Activated CD4-positive, alpha-beta T cell treated with anti-CD3 and anti-CD28 coated beads, Interleukin-2, amount 10 ng/mL, durations not matched to agents 7 days and 5 days (primary cell): ENCODE measurements around the gene GTF2H1. TPM values are rescaled to one million over a fixed set of nuclear protein-coding genes. Genes with fewer than 3 reads are reported as not detected.

Experiments used
- CTCF ChIA-PET: fragments of 350-600 bp; sonication (Branson Sonifier 250); formaldehyde crosslinking; loops from one replicate; lab custom pipeline; 2021; ENCODE audit warnings: antibody characterized with exemption; lab: Charles Lee
- POLR2A ChIA-PET: fragments of 350-600 bp; sonication (Branson Sonifier 250); formaldehyde crosslinking; loops from one replicate; lab custom pipeline; 2021; ENCODE audit warnings: antibody characterized with exemption; lab: Charles Lee
- DNase-seq: peaks from one replicate; pipeline ENCODE4 v3.0.0-alpha.2; 2020
- H3K27ac Mint-ChIP-seq: one replicate; pipeline ENCODE4 v1.8.0; 2021; ENCODE audit warnings: mild to moderate bottlenecking, moderate library complexity, mixed read lengths
- H3K27me3 Mint-ChIP-seq: one replicate; pipeline ENCODE4 v1.8.0; 2021; ENCODE audit warnings: mixed read lengths
- H3K36me3 Mint-ChIP-seq: one replicate; pipeline ENCODE4 v1.8.0; 2021; ENCODE audit warnings: low read depth, mixed read lengths
- H3K4me1 Mint-ChIP-seq: one replicate; pipeline ENCODE4 v1.8.0; 2021; ENCODE audit warnings: mixed read lengths
- H3K4me3 Mint-ChIP-seq: one replicate; pipeline ENCODE4 v1.8.0; 2021; ENCODE audit warnings: mild to moderate bottlenecking, moderate library complexity, mixed read lengths
- H3K9me3 Mint-ChIP-seq: one replicate; pipeline ENCODE4 v1.8.0; 2021; ENCODE audit warnings: mixed read lengths
- total RNA-seq, 2 experiments: library from RNA; stranded (reverse); gene quantifications; one replicate each; pipeline ENCODE4 v1.2.3, GENCODE V29; 2021

Gene GTF2H1
- total RNA-seq, 2 experiments from 2014 or later, result 50.6 to 57.6 TPM

DNA sequence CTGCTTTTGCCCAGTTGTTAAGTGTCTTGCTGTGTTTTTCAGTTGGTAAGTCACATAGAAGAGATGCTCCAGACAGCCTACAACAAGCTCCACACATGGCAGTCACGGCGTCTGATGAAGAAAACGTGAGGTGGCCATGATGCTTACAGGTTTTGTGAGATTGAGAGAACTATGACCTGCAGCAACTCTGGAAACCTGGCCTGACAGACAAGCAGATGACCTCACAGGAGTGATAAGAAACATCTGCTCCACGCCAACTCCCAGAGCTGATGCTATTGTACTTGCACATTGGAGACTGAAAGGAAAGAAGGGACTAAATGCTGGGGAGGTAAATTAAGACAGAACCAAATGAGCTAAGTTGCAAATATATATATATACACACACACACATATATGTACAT lies 43.4 kb downstream of the GTF2H1 start:
- ChIA-PET POLR2A (no interaction called here), CTCF (interaction anchor here (1.0 to 1.6 kb wide), 2 partner anchors 21 to 122 kb away, joined by 3 to 5 read pairs; no protein-coding TSS in a partner anchor)
- Mint-ChIP-seq H3K27ac (peak overlapping the region; percentile 20), H3K36me3 (peaks cover 47% of the 10 kb centered on the region), H3K9me3 (no peaks in the 10 kb centered on the region), H3K4me1 (peaks cover 19% of the 10 kb centered on the region), H3K4me3 (no peak overlapping the region), H3K27me3 (no peaks in the 10 kb centered on the region)
- DNase-seq, result no peak

- peaks cover 45% of the 10 kb centered on the region for H3K36me3 Mint-ChIP-seq
- no peaks in the 10 kb centered on the region for H3K27me3 Mint-ChIP-seq
- H3K4me3 Mint-ChIP-seq, result no peak overlapping the region
- H3K4me1 Mint-ChIP-seq, result peaks cover 19% of the 10 kb centered on the region
- POLR2A ChIA-PET, result no interaction called here
- CTCF ChIA-PET, result interaction anchor here (0.6 to 1.0 kb wide), 2 partner anchors 22 to 301 kb away, joined by 3 read pairs; no protein-coding TSS in a partner anchor
- DNase-seq, result no peak
- H3K27ac Mint-ChIP-seq, result no peak overlapping the region
- no peaks in the 10 kb centered on the region for H3K9me3 Mint-ChIP-seq
Measured at GRCh38 chr11:18366286-18366685, 43.9 kb downstream of the GTF2H1 start.

GRCh38 chr11:18367431-18367830 lies 45.1 kb downstream of the GTF2H1 start:
- DNase-seq, result no peak
- Mint-ChIP-seq H3K9me3 (no peaks in the 10 kb centered on the region), H3K27ac (no peak overlapping the region), H3K27me3 (no peaks in the 10 kb centered on the region), H3K4me1 (peaks cover 19% of the 10 kb centered on the region), H3K36me3 (peaks cover 44% of the 10 kb centered on the region), H3K4me3 (no peak overlapping the region)
- POLR2A ChIA-PET, result interaction anchor here (1.1 kb wide), 1 partner anchor 17 kb away, joined by 3 read pairs; no protein-coding TSS in a partner anchor
- CTCF ChIA-PET, result interaction anchor here (0.9 to 1.2 kb wide), 3 partner anchors 16 to 123 kb away, joined by 3 to 4 read pairs (median 4); no protein-coding TSS in a partner anchor

DNA sequence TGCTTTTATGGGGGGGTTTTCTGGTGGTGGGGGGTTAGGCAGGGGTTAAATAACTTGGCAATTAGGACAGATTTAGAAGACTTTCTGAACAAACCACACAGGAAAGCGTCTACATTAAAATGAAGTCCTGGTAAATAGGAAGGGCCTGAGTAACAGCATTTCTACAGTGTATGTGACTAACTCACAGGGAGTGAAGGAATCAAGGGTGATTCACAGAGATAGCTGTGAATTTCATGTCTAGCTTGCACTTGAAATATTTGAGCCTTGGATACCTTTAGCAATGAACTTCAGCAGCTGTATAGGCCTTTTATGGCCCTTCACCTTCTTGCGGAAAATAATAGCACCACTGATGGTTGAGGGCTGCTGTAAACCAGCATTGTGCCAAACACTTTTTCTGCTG lies 45.9 kb downstream of the GTF2H1 start:
- Mint-ChIP-seq H3K27me3 (no peaks in the 10 kb centered on the region), H3K27ac (no peak overlapping the region), H3K9me3 (no peaks in the 10 kb centered on the region), H3K36me3 (peaks cover 43% of the 10 kb centered on the region), H3K4me3 (no peak overlapping the region), H3K4me1 (peaks cover 19% of the 10 kb centered on the region)
- DNase-seq, result no peak
- ChIA-PET CTCF (interaction anchor here (0.6 to 1.8 kb wide), 5 partner anchors 10 to 124 kb away, joined by 3 to 7 read pairs (median 3); no protein-coding TSS in a partner anchor), POLR2A (no interaction called here)

DNA sequence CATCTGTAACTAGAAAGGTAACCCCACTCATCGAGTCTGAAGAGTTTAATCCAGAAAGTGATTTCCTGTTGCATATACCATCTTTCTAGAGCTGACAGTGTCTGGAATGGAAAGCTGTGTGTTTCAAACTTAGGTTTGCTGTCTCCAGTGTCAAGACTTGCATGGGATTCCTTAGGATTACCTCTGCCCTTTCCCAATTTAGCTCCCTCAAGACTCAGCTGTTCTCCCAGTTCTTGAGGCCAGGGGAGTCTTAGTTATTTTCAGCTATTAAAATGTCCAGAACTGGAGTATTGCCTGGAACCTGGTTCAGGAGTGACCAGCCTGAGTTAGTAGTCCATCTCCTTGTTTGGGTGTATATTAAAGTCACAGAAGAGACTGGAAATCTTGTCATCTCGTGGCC lies 47.0 kb downstream of the GTF2H1 start:
- Mint-ChIP-seq H3K27ac (no peak overlapping the region), H3K36me3 (peaks cover 33% of the 10 kb centered on the region), H3K9me3 (no peaks in the 10 kb centered on the region), H3K4me1 (peaks cover 19% of the 10 kb centered on the region), H3K4me3 (no peak overlapping the region), H3K27me3 (no peaks in the 10 kb centered on the region)
- no peak for DNase-seq
- POLR2A ChIA-PET, result no interaction called here
- CTCF ChIA-PET, result interaction anchor here (1.3 to 1.8 kb wide), 2 partner anchors 11 to 53 kb away, joined by 3 to 7 read pairs; no protein-coding TSS in a partner anchor

- no peak overlapping the region for H3K27ac Mint-ChIP-seq
- peaks cover 21% of the 10 kb centered on the region for H3K36me3 Mint-ChIP-seq
- H3K27me3 Mint-ChIP-seq, result no peaks in the 10 kb centered on the region
- ChIA-PET POLR2A (interaction anchor here (0.6 kb wide), 1 partner anchor 19 kb away, joined by 3 read pairs; no protein-coding TSS in a partner anchor), CTCF (interaction anchor here (0.6 to 0.9 kb wide), 4 partner anchors 8 to 35 kb away, joined by 3 read pairs; no protein-coding TSS in a partner anchor)
- no peaks in the 10 kb centered on the region for H3K9me3 Mint-ChIP-seq
- H3K4me3 Mint-ChIP-seq, result no peak overlapping the region
- peaks cover 14% of the 10 kb centered on the region for H3K4me1 Mint-ChIP-seq
- DNase-seq, result no peak
Measured at GRCh38 chr11:18371279-18371678, 48.9 kb downstream of the GTF2H1 start.

- Mint-ChIP-seq H3K9me3 (no peaks in the 10 kb centered on the region), H3K36me3 (peaks cover 14% of the 10 kb centered on the region), H3K4me3 (no peak overlapping the region), H3K27ac (no peak overlapping the region), H3K27me3 (no peaks in the 10 kb centered on the region), H3K4me1 (peaks cover 12% of the 10 kb centered on the region)
- no peak for DNase-seq
- ChIA-PET POLR2A (no interaction called here), CTCF (interaction anchor here (0.6 to 1.8 kb wide), 3 partner anchors 9 to 21 kb away, joined by 3 to 6 read pairs (median 3); no protein-coding TSS in a partner anchor)
Measured at GRCh38 chr11:18372201-18372600, 49.8 kb downstream of the GTF2H1 start.

DNA sequence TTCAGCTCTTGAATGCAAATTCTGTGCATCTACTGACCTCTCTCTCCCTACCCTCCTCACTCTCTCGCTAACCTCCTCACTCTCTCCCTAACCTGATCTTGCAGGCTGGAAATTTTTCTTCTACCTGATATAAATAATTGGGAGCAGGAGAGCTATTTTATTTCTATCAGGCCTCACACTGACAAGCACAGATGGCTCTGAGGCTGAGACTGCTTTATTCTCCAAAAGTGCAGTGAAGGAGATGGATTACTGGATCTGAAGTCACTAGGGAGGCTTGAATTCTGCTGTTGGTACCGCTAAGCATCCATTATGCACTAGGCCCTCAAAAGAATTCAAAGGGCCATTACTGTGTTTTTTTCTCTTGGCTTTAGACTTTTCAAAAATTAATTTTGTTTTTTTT lies 52.6 kb downstream of the GTF2H1 start:
- no peaks in the 10 kb centered on the region for H3K27me3 Mint-ChIP-seq
- H3K36me3 Mint-ChIP-seq, result no peaks in the 10 kb centered on the region
- no peaks in the 10 kb centered on the region for H3K4me1 Mint-ChIP-seq
- H3K9me3 Mint-ChIP-seq, result no peaks in the 10 kb centered on the region
- no peak overlapping the region for H3K4me3 Mint-ChIP-seq
- ChIA-PET POLR2A (no interaction called here), CTCF (no interaction called here)
- H3K27ac Mint-ChIP-seq, result no peak overlapping the region
- no peak for DNase-seq

DNA sequence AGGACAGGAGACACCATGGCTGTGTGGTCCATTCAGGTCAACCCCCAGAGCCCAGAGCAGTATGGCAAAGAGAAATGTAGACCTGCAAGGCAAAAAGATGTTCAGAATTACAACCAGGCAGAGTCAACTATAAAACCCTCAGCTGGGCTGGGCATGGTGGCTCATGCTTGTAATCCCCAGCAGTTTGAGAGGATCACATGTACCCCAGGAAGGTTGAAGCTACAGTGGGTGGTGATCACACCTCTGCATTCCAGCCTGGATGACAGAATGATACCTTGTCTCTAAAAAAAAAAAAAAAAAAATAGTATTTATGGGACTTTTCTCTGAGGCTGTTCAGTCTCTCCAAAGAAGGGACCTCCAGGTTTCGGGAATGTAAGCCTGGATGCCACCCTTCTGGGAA lies 53.6 kb downstream of the GTF2H1 start:
- Mint-ChIP-seq H3K9me3 (no peaks in the 10 kb centered on the region), H3K36me3 (no peaks in the 10 kb centered on the region), H3K4me3 (no peak overlapping the region), H3K4me1 (no peaks in the 10 kb centered on the region), H3K27ac (no peak overlapping the region), H3K27me3 (no peaks in the 10 kb centered on the region)
- DNase-seq, result no peak
- POLR2A ChIA-PET, result no interaction called here
- CTCF ChIA-PET, result interaction anchor here (0.8 kb wide), 1 partner anchor 386 kb away, joined by 3 read pairs; no protein-coding TSS in a partner anchor

DNA sequence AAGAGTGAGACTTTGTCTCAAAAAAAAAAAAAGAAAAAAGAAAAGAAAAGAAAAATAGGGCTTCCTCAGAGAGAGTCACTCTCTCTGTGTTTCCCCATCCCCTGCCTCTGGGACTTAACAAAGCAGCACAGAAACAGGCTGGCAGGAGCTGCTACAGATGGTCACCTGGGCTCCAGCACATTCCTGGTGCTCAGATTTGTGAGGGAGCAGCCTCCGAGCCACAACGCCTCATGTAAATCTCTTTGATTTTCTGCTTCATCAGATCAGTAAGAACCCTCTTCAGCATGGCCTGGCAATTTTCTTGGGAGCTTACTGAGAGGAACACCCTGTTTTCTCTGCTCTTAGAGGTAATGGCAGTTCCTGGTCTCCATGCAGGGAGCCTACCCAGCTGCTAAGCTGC lies 56.8 kb downstream of the GTF2H1 start:
- ChIA-PET POLR2A (interaction anchor here (0.6 kb wide), 1 partner anchor 1960 kb away, joined by 3 read pairs; no protein-coding TSS in a partner anchor), CTCF (no interaction called here)
- Mint-ChIP-seq H3K27ac (no peak overlapping the region), H3K9me3 (no peaks in the 10 kb centered on the region), H3K4me1 (peaks cover 19% of the 10 kb centered on the region), H3K4me3 (no peak overlapping the region), H3K36me3 (no peaks in the 10 kb centered on the region), H3K27me3 (no peaks in the 10 kb centered on the region)
- no peak for DNase-seq

DNA sequence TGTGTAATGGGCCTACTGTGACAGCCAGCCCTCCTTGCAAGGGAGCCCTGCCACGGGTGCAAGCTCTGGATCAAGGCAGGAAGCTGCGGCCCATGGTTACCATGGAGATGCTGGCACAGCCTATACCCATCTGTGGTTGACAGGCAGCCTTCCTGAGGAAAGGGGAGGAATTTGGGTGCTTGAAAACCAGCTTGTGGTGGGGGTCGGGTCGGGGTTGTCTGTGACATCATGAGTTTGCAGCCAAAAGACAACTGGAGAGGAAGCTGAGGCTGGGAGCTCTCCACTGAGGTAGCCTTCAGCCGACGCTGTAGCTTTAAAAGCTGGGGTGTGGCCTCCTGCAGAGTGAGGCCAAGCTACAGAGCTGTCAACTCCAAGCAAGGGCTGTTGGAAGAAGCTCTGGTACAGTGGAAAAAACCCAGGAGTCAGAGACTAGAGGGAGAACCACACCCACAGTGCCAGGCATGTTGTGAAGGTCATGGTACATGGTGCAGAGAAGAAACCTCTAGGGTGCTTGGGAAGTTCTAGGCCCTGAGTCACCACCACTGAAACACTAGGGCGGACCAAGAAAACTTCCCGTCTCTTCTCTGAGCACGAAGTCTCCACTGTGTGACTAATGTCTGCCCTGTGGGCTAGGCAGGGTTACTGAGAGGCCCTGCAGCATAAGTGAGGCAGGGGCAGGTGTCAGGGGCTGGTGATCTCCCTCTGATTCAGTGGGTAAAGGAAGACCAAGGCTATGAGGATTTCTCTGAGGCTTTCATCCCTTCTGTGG lies 61.2 kb downstream of the GTF2H1 start:
- peak overlapping the region; percentile 70 for H3K4me3 Mint-ChIP-seq
- ChIA-PET CTCF (interaction anchor here (0.7 to 2.2 kb wide), 7 partner anchors 9 to 61 kb away, joined by 3 to 8 read pairs (median 4); partner anchors contain the start of genes GTF2H1, HPS5 and LDHA), POLR2A (interaction anchor here (0.6 to 3.2 kb wide), 5 partner anchors 11 to 142 kb away, joined by 3 to 35 read pairs (median 3); partner anchors contain the start of genes GTF2H1, HPS5 and LDHA)
- peak overlapping the region; percentile 99 for H3K27ac Mint-ChIP-seq
- H3K27me3 Mint-ChIP-seq, result no peaks in the 10 kb centered on the region
- peaks cover 48% of the 10 kb centered on the region for H3K4me1 Mint-ChIP-seq
- DNase-seq, result peak; percentile 84
- H3K9me3 Mint-ChIP-seq, result no peaks in the 10 kb centered on the region
- H3K36me3 Mint-ChIP-seq, result no peaks in the 10 kb centered on the region

- Mint-ChIP-seq H3K27ac (peak overlapping the region; percentile 99), H3K9me3 (no peaks in the 10 kb centered on the region), H3K4me3 (peak overlapping the region; percentile 70), H3K36me3 (no peaks in the 10 kb centered on the region), H3K4me1 (peaks cover 49% of the 10 kb centered on the region), H3K27me3 (no peaks in the 10 kb centered on the region)
- CTCF ChIA-PET, result interaction anchor here (0.6 to 2.2 kb wide), 8 partner anchors 10 to 141 kb away, joined by 3 to 8 read pairs (median 4); partner anchors contain the start of genes GTF2H1, HPS5 and LDHA
- no peak for DNase-seq
- POLR2A ChIA-PET, result interaction anchor here (0.6 to 3.2 kb wide), 4 partner anchors 11 to 142 kb away, joined by 3 to 35 read pairs (median 3); partner anchors contain the start of gene LDHA
Measured at GRCh38 chr11:18384157-18384641, 61.8 kb downstream of the GTF2H1 start.
